ES-I3 (cell line): Measurements from ENCODE around the gene RRAGC.
A peak's percentile ranks its signal among the peaks of the same experiment; 100 is the strongest.
"Not testable (repeated sequence)": the region's sequence is repeated elsewhere in the genome, so short reads cannot be mapped to it uniquely, and the experiment has no call there.

Experiments
- H3K36me3 ChIP-seq: 2 replicates; pipeline ENCODE4 v1.6.1; 2013; ENCODE audit warnings: mild to moderate bottlenecking, low read length, control low read depth, moderate library complexity; ENCODE audit not compliant: insufficient read depth
- H3K4me1 ChIP-seq: 2 replicates; pipeline ENCODE4 v1.6.1; 2013; ENCODE audit warnings: mild to moderate bottlenecking, control low read depth, low read length; ENCODE audit not compliant: insufficient read depth
- H3K9ac ChIP-seq: 2 replicates; pipeline ENCODE4 v1.6.1; 2013; ENCODE audit warnings: low read depth, mild to moderate bottlenecking, low read length, moderate library complexity
- H3K9me3 ChIP-seq: 2 replicates; pipeline ENCODE4 v1.6.1; 2013; ENCODE audit warnings: mild to moderate bottlenecking, low read length, moderate library complexity; ENCODE audit not compliant: control insufficient read depth, insufficient read depth

The RRAGC gene

DNA sequence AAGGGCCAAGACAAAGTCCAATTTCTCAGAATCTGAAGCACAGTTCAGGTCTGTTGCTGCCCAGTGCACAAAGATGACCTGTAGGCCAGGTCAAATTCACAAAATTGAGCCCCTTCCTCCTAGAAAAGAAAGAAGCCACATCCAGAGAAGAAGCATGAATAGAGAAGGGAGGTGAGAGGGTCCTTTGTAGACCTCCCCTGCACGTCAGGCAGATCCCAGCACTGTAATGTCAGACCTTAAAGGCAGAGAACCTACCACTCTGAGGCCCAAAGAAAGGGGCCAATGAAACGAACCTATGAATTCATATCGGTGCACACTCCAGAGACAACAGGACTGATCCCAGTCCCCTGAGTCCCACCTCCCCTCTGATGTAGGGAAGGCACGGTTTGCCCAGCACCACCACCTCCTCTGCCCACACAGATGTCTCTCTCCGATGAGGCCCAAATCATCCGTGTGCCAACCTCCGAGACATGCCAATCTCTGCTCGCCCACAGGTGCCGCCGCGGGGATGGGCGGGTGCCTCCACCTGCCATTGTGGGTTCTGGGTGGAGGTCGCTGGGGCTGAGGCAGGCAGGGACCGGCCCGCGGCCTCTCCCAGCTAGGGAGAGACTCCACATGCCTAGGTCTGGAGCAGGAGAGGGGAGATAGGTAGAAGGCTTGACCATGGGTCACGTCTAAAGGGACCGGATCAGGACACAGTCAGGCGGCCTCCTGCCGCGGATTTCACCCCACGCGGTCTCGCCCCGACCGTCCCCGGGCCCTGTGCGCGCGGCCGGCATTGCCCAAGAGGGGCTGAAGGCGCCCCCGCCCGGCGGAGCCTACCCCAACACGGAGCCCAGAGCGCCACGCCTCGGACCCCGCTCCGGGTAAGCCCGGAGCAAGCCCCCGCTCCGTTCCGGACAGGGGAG is 42.1 kb downstream of the RRAGC start:
- Histone ChIP-seq H3K9ac (peak overlapping the region; percentile 65), H3K4me1 (peaks cover 5% of the 10 kb centered on the region; the same call in 1 of the 2 replicates), H3K9me3 (0 out of 2 replicates have a peak, but pooled peaks cover 5% of the 10 kb centered on the region), H3K36me3 (no peaks in the 10 kb centered on the region)

DNA sequence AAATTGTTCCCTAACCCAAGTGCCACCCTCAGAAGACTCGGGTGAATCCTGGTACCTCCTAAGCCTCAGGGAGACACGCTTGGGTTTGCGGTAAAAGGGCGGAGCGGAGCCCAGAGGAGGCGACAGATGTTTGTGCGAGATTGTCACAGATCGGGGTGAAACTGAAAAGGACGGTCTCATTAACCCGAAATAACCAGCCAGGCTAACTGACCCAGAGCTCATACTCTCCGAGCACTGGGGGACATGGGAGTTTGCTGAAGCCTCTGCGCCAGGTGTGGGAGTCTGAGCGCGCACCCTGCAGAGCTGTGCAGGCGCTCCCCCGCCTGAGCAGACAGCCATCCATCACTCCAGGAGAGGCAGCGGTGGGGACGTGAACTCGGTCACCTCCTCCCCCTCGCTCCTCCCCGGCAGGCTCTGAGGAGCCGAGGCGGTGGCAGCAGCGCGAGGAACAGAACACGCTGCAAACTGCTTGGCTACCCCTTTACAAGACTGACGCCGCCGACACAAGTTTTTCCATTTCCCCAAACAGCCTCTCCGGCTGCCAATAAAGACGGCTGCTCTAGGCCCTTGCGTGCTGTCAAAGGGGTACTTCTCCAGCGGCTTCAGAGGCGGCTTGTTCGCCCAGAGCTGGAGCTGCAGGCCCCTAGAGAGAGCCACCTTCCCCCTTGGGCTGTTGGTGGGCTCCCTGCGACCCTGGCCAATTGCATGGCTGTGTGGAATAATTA is 43.5 kb downstream of the RRAGC start:
- Histone ChIP-seq H3K9ac (no peak overlapping the region), H3K4me1 (peaks cover 5% of the 10 kb centered on the region; the same call in 1 of the 2 replicates), H3K9me3 (0 out of 2 replicates have a peak, but pooled peaks cover 5% of the 10 kb centered on the region), H3K36me3 (no peaks in the 10 kb centered on the region)

DNA sequence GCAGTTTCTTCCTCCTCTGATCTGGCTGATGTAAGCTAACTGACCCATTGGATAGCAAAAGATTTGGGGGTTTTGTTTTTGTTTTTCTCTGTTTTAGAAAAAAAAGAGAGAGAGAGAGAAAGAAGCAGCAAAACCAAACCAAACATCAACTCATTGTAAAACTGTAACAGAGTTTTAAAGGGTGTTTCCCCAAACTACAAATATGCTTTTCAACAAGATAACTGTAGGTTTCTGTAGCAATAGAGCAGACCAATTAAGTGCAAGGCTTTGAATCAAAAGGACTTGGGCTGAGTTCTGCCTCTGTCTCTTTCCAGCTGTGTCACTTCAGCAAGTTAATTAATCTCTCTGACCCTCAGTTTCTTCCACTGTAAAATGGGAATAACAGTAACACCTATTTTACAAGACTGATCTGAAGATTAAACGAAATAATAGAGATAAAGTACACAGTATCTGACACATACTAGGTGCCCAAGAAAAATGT is 44.5 kb downstream of the RRAGC start:
- H3K4me1 ChIP-seq: peaks cover 5% of the 10 kb centered on the region; the same call in 1 of the 2 replicates
- no peak overlapping the region for H3K9ac ChIP-seq
- H3K36me3 ChIP-seq: no peaks in the 10 kb centered on the region
- H3K9me3 ChIP-seq: 0 out of 2 replicates have a peak, but pooled peaks cover 5% of the 10 kb centered on the region

DNA sequence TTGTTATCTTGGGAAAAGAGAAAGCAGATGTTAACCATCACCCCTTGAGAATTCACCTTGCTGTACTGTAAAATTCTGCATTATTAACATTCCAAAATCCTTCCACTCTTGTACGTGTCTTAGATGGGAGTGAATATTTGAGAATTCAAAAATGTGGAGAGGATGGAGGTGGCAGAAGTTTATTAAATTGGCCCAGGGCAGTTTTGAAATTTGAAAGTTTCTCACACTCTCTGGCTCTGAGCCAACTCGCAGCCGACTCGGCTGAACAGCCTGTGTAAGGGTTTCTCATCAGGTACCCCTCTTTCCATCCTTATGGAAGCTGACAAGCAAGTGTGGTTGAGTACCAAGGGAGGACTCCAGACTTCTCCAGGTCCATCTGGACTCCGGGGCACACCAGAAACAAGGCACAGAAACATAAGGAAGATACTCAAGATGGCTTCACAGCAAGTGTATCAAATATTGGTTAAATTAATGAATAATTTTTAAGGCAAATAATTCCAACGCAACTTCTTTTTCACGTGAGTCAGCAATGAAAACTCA is 45.1 kb downstream of the RRAGC start:
- Histone ChIP-seq H3K36me3 (no peaks in the 10 kb centered on the region), H3K9me3 (0 out of 2 replicates have a peak, but pooled peaks cover 5% of the 10 kb centered on the region), H3K9ac (no peak overlapping the region), H3K4me1 (peaks cover 5% of the 10 kb centered on the region; the same call in 1 of the 2 replicates)

DNA sequence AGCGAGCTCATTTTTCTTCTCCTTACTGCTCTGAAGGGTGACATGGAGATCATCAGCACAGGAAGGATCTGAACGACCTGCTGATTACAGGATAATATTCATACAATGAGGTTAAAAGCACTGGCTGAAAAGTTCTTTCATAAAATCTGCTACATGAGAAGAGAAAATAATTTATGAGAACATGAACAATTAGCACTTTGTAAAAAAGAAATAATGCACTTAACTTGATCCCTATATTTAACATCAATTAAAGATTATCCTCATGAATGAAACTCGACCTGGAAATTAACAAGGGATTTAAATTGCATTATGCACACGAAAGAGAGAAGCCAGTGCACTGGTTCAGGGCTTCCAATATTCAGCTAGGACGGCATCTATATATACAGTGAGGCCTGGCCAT is 46.6 kb downstream of the RRAGC start:
- H3K9me3 ChIP-seq: 0 out of 2 replicates have a peak, but pooled peaks cover 5% of the 10 kb centered on the region
- H3K36me3 ChIP-seq: no peaks in the 10 kb centered on the region
- H3K9ac ChIP-seq: no peak overlapping the region
- peaks cover 5% of the 10 kb centered on the region; the same call in 1 of the 2 replicates for H3K4me1 ChIP-seq

DNA sequence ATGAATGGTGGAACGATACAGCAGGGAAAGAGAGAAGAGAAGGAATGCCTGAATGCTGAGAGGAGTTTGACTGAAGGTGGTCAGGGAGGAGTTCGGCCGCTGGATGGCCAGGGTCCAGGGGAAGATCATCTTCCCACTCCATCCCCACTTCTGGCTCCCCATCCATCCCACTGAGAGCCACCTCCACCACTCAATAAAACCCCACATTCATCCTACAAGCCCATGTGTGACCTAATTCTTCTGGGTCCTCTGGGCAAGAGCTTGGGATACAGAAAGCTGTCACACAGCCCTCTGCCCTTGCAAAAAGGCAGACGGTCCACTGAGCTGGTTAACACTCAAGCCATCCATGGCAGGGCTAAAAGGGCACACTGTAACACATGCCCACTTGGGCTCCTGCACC is 48.1 kb downstream of the RRAGC start:
- not testable (repeated sequence) for H3K9me3 ChIP-seq, H3K9ac ChIP-seq, H3K36me3 ChIP-seq, H3K4me1 ChIP-seq

DNA sequence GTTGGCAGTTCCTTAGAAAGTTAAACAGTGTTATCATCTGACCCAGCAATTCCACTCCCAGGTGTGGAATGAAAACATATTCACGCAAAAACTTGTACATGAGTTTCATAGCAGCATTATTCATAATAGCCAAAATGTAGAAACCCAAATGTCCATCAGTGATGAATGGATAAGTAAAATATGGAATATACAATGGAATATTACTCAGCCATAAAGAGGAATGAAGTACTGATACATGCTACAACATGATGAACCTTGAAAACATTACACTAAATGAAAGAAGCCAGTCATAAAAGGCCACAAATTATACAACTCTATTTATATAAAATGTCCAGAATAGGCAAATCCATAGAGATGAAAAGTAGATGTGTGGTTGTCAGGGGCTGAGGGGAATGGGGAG is 53.5 kb downstream of the RRAGC start:
- Histone ChIP-seq H3K9me3 (peaks cover 3% of the 10 kb centered on the region; the same call in 1 of the 2 replicates), H3K9ac (no peak overlapping the region), H3K36me3 (no peaks in the 10 kb centered on the region), H3K4me1 (no peaks in the 10 kb centered on the region)

DNA sequence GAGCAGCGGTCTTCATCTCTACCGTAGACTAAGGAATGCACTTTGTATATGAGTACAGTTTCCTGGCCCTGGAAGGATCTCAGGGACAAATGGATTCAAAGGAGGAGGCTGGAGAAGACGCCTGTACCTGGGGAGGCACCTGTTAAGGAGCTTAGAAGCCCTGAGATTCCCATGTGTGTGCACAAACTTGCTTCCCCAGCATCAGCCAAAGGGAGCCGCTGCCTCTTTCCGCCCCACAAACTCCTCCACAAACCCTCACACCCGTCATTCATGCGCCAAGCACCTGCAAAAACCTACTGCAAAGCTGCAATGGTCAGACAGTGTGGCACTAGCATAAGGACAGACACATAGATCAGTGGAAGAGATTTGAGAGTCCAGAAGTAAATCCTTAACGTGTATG is 54.5 kb downstream of the RRAGC start:
- Histone ChIP-seq H3K9ac (no peak overlapping the region), H3K36me3 (no peaks in the 10 kb centered on the region)

DNA sequence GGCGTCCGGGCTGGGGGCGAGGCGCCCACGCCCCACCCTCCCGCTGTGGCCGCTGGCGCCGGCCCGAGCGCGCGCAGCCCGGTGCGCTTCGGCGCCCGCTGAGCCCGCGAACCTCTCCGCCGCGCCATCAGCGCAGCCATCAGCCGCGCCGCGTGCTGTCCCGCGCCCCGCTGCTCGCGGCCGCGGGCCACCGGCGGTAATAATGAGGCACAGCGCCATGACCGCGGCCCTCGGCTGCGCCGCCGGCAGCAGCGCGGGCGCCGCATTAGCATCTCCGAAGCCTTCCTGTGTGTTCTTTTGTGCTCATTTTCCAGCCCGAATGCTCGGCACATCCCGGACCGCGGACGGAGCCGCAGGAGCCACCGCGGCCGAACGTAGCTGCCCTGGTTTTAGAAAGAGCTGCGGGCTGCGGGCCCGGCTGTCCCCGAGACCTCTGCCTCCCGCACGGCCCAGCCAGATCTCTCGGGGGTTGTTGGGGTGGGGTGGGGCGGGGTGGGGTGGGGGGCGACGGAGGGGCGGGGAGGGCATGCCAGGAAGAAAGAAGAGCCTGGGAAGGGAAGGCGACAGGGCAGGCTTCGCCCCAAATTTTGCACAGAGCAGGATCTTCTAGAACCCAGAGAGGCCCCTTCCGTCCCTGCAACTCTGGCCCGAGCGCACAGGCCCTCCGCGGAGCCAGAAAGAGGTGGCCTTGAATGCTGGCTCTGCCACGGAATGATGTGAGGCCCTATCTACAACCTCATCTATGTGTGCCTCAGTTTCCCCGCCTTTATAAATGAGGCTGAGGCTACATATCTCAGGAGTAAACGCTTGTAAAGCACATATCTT is 55.3 kb downstream of the RRAGC start:
- Histone ChIP-seq H3K9ac (peak overlapping the region; percentile 50), H3K4me1 (no peaks in the 10 kb centered on the region), H3K36me3 (no peaks in the 10 kb centered on the region), H3K9me3 (peaks cover 3% of the 10 kb centered on the region; the same call in 1 of the 2 replicates)

More for the DNA sequence above, 54.5 kb downstream of the RRAGC start:
- Histone ChIP-seq H3K9me3 (peaks cover 3% of the 10 kb centered on the region; the same call in 1 of the 2 replicates), H3K4me1 (no peaks in the 10 kb centered on the region)

DNA sequence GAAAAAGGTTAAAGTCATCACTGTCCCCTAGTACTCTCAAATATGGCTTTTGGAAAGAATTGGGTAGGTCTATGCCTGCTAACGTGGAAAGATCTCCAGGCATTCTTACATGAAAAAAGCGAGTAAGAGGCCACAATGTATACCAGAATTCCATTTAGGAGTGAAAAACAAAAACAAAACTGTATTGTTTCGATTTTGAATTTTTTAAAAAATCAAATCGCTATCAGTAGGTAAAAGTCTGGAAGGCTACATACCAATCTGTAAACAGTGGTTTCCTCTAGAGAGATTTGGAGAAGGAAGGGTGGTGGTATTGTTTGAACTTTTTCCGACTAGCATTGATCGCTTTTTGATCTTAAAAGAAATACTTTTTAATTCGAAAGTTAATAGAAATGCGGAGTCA is 55.9 kb downstream of the RRAGC start:
- Histone ChIP-seq H3K9me3 (peaks cover 3% of the 10 kb centered on the region; the same call in 1 of the 2 replicates), H3K9ac (peak overlapping the region; percentile 50; the same call in 1 of the 2 replicates), H3K4me1 (no peaks in the 10 kb centered on the region), H3K36me3 (no peaks in the 10 kb centered on the region)

DNA sequence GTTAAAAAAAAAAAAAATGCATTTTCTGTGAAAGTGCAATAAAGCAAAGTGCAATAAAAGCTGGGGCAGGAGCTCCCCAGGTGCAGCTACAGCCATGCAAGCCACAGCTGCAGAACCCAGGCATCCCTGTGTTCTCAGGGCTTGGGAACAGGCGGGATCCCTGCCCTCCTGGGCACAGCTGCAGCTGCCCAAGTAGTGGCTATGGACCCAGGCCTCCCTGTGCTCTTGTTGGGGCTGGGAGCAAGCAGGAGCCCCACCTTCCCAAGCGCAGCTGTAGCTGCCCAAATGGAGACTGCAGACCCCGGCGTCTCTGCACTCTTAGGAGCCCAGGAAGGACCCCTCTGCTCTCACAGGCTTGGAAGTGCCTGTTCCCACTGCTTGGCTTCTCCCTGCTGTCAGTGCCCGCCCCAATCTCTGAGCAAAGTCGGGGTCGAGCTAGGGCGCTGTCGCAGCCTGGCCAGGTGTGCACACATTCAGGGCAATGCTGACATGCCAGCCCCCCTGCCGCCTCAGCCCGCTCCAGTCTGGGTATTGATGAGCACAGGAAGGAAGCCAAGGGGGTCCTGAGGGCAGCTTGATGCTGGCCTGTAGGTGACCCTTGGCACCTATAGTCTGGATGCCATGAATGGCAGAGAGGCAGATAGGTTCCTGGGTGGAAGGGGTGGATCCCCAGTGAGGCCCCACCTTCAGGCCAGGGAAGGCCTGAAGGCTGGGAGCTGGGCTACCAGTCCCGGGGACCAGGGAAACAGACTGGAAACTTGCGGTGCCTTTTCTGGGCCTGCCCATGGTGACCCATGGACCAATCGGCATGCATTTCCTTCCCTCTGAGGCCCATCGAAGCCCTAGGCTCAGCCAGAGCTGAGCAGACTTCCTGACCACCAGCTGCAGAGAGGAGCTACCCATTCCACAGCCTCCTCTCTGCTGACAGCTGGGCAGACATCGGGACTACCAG is 58.6 kb downstream of the RRAGC start:
- no peak overlapping the region for H3K9ac ChIP-seq
- H3K9me3 ChIP-seq: peaks cover 3% of the 10 kb centered on the region; the same call in 1 of the 2 replicates
- H3K36me3 ChIP-seq: no peaks in the 10 kb centered on the region
- H3K4me1 ChIP-seq: no peaks in the 10 kb centered on the region

DNA sequence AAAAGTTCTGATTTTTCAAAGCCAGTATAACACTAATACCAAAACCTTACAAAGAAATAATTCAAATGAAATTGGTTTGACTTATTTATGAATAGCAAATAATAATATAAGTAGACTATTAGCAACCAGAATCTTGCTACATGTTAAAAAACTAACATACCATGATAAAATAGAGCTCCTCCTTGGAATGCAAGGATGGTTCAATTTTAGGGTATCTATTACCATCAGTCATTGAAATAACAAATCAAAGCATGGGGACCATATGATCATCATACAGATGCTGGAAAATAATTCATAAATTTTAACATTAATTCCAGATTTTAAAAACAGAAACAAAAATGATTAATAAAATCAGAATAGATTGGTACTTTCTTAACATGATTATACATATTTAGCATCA is 66.3 kb downstream of the RRAGC start:
- no peaks in the 10 kb centered on the region for H3K36me3 ChIP-seq
- peaks cover 4% of the 10 kb centered on the region; the same call in 1 of the 2 replicates for H3K9me3 ChIP-seq
- peaks cover 16% of the 10 kb centered on the region for H3K4me1 ChIP-seq
- no peak overlapping the region for H3K9ac ChIP-seq

DNA sequence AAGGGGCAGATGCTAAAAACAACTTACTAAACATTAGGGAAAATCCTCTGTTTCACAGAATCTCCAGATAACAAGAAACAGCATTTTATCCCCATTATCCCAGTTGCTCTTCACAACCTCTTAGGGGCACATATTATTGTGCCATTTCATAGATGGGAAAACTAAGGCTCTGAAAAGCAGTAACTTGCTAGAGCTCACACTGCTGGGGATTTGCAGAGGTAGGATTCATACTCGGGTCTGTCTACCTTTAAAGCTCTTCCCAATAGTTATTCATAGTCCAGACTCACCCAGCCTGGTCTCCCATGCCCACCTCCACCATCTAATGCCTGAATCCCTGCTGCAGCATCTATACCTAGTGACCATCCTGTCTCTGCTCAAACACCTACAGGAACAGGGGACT is 67.7 kb downstream of the RRAGC start:
- Histone ChIP-seq H3K4me1 (peaks cover 22% of the 10 kb centered on the region), H3K9me3 (peaks cover 4% of the 10 kb centered on the region; the same call in 1 of the 2 replicates), H3K9ac (no peak overlapping the region), H3K36me3 (no peaks in the 10 kb centered on the region)
